A172 (cell line): ENCODE data around the gene HDAC1. TPM values are rescaled to one million over a fixed set of nuclear protein-coding genes. Genes with fewer than 3 reads are reported as not detected.

Experiments used
- DNase-seq: peaks from one replicate; pipeline ENCODE4 v3.0.0-alpha.2; 2015; ENCODE audit warnings: low spot score
- total RNA-seq: library from RNA; depleted of rRNA; stranded (reverse); fragments of >200 nt; shearing (Covaris generic); gene quantifications from 2 replicates; pipeline ENCODE4 v1.2.3, GENCODE V29; 2014

Gene HDAC1
- total RNA-seq, 1 experiment from 2014 or later, result 61.0 TPM

DNA sequence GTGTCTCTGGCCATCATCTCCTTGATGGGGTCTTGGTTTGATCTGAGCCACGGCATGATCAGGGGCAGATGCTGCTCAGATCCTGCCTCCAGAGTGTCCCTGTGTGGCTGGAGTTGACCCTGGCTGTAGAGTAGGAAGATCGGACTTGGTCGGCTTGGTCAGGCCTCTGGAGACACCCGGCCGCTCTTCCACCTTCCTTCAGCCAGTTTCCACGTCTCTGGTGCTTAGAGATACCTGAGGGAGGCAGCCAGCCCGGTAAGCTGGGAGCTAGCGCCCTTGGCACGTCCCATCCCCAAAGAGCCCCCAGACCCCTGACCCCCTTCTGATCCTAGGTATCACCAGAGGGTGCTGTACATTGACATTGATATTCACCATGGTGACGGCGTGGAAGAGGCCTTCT lies 35.3 kb downstream of the HDAC1 start:
- no peak for DNase-seq

DNA sequence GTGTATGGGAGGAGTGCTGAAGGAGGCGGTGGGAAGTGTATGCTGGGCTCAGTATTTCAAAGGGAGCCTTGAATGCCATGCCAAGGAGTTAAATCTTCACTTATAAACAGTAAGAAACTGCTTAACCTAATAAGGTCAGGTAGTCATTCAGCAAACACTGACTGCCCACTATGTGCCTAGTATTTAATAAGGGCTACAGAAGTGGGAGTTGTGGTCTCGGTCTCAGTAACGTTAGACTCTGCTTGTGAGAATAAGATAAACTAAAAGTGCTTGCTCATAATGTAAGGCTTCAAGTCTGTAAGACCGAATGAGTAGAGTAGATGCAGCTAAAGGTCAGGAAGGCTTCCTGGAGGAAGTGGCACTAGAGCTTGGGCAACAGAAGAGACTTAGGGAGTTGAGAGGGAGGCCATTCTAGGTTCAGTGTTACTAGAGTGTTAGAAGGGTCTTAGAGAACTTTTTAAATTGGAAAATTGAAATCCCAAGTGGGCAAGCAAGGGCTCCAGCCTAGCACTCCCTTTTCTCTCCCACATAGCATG lies 38.1 kb downstream of the HDAC1 start:
- no peak for DNase-seq

DNA sequence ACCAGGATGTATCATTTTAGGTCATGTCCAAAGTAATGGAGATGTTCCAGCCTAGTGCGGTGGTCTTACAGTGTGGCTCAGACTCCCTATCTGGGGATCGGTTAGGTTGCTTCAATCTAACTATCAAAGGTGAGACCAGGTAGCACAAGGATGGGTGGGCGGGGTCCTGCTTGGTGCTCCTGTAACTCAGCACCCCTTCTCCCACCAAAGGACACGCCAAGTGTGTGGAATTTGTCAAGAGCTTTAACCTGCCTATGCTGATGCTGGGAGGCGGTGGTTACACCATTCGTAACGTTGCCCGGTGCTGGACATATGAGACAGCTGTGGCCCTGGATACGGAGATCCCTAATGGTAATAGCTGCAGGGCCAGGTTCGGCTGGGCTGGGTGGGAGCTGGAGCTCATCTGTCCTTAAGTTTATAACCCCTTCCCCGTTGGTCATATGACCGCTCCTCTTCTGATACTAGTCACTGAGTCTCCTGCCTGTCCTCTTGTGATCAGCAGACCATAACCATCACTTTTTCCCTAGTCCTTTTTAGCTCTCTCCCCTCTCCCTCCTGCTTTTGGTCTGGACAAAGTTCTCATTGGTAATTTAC lies 38.8 kb downstream of the HDAC1 start:
- no peak for DNase-seq

DNA sequence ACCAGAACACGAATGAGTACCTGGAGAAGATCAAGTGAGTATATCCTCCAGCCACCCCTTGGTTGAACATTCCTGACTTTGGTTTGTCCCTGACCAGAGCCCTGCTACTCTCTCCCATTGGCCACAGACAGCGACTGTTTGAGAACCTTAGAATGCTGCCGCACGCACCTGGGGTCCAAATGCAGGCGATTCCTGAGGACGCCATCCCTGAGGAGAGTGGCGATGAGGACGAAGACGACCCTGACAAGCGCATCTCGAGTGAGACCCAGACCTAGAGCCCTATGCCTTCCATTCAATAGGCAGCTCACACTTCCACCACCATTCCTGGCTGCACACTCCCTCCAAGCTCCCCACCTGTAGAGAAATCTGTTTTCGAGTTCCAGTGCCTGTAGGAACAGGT lies 39.7 kb downstream of the HDAC1 start:
- no peak for DNase-seq

DNA sequence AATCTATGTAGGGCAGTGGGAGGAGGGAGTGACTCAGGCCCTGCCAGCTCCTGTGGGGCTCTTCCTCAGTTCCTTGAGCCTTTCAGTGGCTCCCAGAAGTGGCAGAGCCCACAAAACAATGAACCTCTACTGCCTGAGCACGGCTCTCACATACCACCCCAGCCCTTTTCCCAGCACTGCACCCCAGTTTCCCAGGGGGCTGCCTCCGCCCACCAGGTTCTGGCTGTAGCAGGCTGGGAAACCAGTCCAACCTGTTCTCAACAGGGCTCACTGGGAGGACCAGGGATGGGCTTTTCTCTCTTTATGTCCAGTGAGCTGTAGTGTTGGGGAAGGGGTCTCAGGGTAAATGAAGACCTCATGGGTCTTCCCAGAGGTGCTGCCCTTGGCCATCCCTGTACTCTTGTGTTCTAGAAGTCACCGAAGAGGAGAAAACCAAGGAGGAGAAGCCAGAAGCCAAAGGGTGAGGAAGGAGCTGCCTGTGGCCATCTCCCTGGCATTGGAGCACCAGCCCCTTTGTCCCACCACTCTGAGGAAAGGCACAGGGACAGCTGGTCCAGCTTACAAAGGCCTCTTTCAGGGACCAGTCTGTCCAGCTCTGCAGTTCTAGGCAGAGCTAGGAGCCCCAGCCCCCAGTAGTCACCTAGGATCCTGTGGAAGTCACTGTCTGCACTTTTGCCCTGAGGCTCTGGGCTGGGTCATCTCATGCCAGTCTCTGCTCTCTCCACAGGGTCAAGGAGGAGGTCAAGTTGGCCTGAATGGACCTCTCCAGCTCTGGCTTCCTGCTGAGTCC lies 40.6 kb downstream of the HDAC1 start:
- no peak for DNase-seq

- no peak for DNase-seq
These were observed 41.5 kb downstream of the HDAC1 start for GRCh38 chr1:32333251-32333963.

DNA sequence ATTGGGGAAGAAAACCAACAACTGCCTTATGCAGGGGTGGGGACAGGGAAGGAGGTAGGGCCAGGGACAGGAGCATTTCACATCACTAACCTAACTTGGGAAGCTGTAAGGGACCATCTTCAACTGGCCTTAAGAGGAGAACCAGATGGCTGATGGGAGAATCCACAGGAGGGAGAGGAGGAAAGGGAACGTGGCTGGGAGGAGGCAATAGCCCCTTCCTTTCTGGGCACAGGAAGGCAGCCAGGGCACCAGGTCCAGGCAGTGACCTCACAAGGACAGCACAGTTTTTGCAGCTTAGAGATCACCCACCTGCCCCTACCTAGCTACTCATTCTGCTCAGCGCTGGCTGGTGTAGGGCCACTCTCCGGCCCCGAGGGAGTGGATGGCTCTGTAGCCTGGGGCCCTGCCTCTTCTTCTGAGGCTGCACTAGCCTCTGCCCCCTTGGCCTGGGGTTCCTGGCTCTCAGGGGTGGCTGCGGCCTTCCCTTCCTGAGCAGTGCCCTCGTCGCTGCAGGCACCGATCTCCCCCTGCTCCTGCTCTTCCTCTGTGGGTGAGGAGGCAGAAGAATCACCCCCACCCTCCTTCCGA lies 42.5 kb downstream of the HDAC1 start:
- no peak for DNase-seq

DNA sequence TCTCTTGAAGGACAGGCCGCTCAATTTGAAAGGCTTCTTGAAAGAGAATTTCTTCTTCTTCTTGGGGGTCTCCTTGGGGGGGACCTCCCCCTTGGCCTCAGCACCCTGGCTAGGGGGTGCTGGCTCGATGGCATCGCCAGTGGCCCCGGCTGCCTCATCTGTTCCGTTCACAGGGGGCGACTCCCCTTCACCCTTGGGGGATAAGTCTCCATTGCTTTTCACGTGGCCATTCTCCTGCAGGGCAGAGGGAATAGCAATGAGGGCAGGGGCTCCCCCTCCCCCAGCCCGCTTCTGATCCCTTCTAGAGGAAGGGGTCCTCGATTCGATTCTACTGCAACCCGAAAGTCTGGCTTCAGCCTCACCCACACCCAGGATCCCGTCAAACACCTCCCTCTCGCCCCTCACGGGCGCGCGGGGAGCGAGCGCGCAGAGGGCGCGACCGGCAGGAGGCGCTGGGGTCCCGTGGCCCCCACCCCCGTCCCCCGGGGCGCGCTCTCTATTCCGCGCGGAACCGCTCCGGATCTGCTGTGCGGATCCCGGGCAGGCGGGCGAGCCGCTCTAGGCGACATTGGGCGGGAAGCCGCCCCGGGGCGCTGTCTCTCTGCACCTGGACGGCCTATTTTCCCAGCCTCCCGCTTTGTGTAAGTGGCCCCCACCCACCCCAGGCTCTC lies 43.1 kb downstream of the HDAC1 start:
- no peak for DNase-seq

DNA sequence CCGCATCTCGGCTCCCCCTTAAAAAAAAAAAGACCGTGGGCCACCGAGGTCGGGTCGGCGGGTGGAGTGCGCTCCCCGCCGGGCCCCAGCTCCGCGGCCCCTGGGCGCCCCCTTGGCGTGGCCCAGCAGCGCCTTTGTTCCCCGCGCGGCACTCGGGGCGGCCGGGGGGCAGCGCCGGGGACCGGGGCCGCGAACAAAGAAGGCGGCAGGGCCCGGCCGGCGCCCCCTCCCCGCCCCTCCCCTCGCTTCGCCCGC lies 43.6 kb downstream of the HDAC1 start:
- DNase-seq, result no peak

DNA sequence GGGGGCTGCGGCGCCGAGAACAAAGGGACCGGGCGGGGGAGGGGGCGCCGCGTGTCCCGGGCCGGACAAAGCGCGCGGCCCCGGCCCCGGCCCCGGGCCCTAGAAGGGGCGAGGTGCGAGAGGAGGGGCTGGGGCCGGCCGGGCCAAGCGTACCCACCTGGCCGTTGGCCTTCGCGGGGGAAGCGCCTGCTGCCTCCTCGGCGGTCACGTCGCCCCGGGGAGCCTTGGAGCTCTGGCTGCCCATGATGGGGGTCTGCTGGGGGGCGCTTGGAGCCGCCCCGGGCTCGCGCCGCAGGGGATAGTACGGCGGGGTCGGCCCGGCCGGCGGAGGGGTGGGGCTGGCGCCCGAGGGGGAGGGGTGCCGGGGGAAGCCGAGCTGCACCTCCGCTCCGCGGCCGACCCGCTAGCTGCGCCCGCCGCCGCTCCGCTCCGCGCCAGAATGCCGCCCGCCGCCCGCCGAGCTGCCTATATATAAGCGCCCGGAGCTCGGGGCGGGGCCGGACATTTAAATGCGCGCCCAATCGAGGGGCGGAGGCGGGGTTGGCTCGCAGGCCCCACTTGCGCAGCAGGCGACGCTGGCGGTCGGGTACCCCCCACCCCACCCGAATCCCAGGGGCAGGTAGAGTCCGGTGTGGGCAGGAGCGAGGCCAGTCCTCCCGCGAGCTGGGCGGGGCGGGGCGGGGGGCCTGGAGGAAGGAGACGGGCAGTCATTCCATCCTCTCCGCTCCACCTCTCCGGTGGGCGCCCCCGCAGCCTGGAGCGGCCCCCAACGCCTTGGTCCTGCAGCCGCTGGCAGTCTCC lies 44.1 kb downstream of the HDAC1 start, which contains the start of gene MARCKSL1:
Gene MARCKSL1 (minus strand): TSS at position 444 of the 801 bp plus-strand sequence. CDS start 200 bp downstream, at position 244.
- DNase-seq, result peak; percentile 19

DNA sequence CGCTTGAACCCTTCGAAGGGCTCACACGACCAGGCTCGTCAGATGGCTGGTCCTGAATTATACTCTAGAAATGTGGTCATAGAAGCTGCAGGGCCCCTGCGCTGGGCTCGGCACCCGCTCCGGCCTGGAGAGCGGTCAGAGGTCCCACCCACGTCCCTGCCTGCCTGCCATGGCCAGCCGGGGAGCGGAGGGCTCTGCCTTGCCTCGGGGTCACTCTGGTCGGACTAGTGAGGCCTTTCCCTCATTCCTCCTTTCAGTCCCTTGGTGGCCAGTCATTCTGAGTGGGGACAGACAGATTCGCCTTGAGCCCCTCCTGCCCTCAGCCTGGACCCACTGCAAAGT lies 44.7 kb downstream of the HDAC1 start:
- DNase-seq, result no peak

DNA sequence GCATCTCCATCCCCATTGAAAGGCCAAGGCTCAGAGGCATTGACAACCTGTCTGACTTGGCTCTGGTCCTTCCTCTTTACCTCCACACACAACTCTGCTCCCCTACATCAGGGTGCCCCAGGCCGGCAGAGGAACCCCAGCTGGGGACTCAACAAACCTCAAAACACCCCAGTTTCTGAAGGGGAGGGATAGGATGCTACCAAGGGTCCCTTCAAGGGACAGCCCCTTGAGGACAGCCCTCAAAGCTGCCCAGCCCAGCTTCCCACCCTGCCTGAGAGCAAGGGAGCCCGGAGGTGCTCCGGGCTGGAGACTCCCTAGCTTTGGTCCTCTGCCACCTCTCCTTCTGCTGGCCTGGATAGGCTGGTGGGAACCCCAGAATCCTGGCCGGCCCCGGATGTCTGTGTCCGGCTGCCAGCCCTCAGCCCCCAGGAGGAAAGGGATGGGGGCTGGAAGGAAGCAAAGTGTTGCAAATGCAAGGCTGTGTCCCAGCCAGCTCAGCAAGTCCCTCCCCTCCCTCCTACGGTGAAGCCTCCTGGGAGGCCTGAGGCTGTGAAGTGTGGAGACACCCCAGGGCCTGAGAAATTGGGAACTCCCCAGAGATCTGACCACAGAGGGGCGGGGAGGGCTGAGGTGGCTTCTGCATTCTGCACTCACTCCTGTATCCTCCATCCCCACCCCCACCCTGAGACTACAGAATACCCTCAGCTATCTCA lies 45.2 kb downstream of the HDAC1 start:
- peak; percentile 60 for DNase-seq

GRCh38 chr1:32337855-32338636 lies 46.2 kb downstream of the HDAC1 start:
- DNase-seq, result peak; percentile 23

DNA sequence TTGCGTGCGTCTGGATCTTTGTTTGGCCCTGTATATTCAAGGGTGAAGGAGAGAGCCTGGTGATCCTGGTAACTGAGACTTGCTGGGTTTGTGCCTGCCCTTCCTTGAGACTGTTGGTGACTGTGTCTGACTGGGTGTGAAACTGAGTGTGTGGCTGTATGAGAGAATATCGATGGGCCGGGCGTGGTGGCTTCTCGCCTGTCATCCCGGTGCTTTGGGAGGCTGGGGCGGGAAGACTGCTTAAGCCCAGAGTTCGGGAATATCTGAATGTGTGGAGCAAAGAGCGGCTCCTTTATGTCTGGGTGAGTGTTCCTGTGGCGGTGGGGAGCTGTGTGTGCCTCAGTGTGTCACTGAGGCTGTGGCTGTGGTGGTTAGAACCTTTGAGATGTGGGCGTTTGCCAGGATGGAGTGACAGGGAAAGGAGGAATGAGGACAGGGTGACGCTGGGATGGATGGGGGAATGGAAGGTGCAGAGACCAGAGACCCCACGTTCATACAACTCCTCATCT lies 46.8 kb downstream of the HDAC1 start:
- DNase-seq, result no peak

DNA sequence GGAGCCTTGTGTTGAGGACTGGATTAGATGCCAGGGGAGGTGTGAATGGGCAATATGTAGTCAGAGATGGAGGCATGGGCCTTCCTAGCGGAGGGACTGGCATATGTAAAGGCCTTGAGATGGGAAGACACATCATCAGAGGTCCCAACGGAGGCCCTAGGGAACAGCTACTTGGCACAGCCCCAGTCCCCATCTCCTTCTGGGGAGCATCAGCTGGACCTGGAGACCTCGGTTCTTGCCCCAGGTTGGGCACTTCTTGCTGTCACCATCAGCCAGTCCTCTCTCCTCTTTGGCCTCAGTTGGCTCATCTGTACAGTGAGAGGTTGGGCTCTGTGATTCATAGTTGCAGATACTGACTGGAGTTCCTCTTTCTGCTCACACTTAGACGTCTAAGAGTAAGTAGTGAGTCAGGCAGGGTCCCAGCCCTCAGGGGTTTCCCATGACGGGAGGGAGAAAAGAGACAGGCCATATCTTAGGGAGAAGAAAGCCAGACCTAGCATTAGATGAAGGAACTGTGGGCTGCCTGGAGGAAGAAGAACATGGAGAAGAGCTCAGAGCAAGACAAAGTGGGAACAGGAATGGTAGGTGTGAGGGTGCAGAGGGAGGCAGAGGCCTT lies 47.6 kb downstream of the HDAC1 start:
- DNase-seq, result no peak

GRCh38 chr1:32341186-32341757 lies 49.4 kb downstream of the HDAC1 start:
- no peak for DNase-seq

GRCh38 chr1:32341971-32342370 lies 50.1 kb downstream of the HDAC1 start:
- DNase-seq, result no peak

DNA sequence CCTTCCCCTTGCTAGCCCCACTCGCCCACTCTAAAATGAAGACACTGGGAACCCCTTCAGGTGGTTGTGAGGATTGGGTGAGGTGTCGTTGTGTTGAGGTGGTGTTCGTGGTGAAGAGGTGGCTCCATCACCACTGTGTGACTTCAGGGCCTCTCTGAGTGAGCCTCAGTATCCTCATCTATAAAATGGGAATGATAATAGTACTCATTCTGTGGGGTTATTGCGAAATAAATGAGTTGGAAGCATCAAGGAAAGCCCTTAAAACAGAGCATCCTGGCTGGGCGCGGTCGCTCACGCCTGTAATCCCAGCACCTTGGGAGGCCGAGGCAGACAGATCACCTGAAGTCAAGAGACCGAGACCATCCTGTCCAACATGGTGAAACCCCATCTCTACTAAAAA lies 50.8 kb downstream of the HDAC1 start:
- no peak for DNase-seq
